ENCODE data around the gene NAT16. TPM values are rescaled to one million over a fixed set of nuclear protein-coding genes. Genes with fewer than 3 reads are reported as not detected.

The NAT16 gene
- polyA plus RNA-seq, 1 donor from 2014 or later = 4.5 TPM

DNA sequence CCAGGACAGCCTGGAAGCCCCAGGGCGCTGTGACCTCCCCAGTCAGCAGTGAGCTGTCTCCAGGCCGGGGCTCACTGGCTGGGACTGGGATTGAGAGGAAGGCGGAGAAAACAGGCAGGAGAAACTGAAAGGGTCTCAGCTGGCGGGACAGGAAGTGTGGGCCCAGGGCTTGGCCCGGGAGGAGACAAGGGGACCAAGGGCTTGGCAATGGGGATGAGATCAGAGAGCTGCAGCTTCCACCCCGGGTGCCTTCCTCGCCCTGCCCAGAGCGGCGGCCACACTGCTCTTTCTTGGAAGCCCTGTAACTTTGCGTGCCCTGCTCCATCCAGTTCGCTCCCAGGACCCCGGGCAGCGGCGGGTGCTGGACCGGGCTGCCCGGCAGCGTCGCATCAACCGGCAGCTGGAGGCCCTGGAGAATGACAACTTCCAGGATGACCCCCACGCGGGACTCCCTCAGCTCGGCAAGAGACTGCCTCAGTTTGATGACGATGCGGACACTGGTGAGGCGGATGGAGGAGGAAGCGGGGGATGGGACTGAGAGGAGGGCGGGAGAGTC is 42.3 kb upstream of the NAT16 start:
- no peak overlapping the region for H3K9ac ChIP-seq (ENCODE audit: low read length)
- no peak overlapping the region for H3K4me2 ChIP-seq (ENCODE audit: low read length)
- no peaks in the 10 kb centered on the region for H3F3A ChIP-seq (ENCODE audit: insufficient read depth, low read length, poor library complexity, severe bottlenecking)
- H3K27ac ChIP-seq (ENCODE audit: low read length) = no peak overlapping the region
- no peaks in the 10 kb centered on the region for H4K20me1 ChIP-seq (ENCODE audit: insufficient read depth)
- H3K9me3 ChIP-seq (ENCODE audit: low read length) = no peaks in the 10 kb centered on the region
- no peaks in the 10 kb centered on the region for H3K27me3 ChIP-seq (ENCODE audit: insufficient read depth, low read depth, low read length)
- TF ChIP-seq POLR2AphosphoS5 (IDR thresholded peaks at IDR 0.05) = no peak
- no peak for TF ChIP-seq MXI1 (conservative IDR thresholded peaks at IDR 0.05; ENCODE audit: poor library complexity, severe bottlenecking)
- no peak for TF ChIP-seq TAF1 (IDR thresholded peaks at IDR 0.05; ENCODE audit: low read depth)
- H2AFZ ChIP-seq (ENCODE audit: low read depth, low read length) = no peak overlapping the region
- no peaks in the 10 kb centered on the region for H3K9me2 ChIP-seq (ENCODE audit: insufficient read depth, low read length)
- peaks cover 16% of the 10 kb centered on the region for H3K79me2 ChIP-seq (replicated peaks; ENCODE audit: insufficient read depth, low read length)
- no peak overlapping the region for H3K4me3 ChIP-seq (ENCODE audit: low read length)
- no peaks in the 10 kb centered on the region for H3K36me3 ChIP-seq (ENCODE audit: insufficient read depth, low read length)

DNA sequence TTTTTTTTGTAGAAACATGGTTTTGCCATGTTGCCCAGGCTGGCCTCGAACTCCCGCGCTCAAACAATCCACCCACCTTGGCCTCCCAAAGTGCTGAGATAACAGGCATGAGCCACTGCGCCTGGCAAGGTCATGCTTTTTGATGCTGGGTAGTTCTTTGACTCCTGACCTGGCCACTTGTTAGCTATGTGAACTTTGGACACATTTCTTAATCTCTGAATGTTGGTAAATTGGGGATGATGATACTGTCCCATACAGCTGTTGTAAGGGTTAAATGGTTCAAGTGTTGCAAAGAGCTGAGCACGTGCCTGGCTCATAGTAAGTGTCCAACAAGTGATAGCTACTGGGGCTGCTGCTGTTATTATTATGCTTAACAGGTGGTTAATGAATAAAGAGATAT is 40.2 kb upstream of the NAT16 start:
- TF ChIP-seq, protein P1, sequence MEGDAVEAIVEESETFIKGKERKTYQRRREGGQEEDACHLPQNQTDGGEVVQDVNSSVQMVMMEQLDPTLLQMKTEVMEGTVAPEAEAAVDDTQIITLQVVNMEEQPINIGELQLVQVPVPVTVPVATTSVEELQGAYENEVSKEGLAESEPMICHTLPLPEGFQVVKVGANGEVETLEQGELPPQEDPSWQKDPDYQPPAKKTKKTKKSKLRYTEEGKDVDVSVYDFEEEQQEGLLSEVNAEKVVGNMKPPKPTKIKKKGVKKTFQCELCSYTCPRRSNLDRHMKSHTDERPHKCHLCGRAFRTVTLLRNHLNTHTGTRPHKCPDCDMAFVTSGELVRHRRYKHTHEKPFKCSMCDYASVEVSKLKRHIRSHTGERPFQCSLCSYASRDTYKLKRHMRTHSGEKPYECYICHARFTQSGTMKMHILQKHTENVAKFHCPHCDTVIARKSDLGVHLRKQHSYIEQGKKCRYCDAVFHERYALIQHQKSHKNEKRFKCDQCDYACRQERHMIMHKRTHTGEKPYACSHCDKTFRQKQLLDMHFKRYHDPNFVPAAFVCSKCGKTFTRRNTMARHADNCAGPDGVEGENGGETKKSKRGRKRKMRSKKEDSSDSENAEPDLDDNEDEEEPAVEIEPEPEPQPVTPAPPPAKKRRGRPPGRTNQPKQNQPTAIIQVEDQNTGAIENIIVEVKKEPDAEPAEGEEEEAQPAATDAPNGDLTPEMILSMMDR (IDR thresholded peaks at IDR 0.05; ENCODE audit: poor library complexity, severe bottlenecking) = no peak
- no peak for TF ChIP-seq POLR2AphosphoS5 (IDR thresholded peaks at IDR 0.05)
- TF ChIP-seq RAD21 (conservative IDR thresholded peaks at IDR 0.05) = no peak
- TF ChIP-seq SMC3 (conservative IDR thresholded peaks at IDR 0.05; ENCODE audit: poor library complexity) = no peak
- no peak for TF ChIP-seq EP300 (conservative IDR thresholded peaks at IDR 0.05; ENCODE audit: poor library complexity, severe bottlenecking)
- TF ChIP-seq TAF1 (IDR thresholded peaks at IDR 0.05; ENCODE audit: low read depth) = no peak
- TF ChIP-seq EZH2 (IDR thresholded peaks at IDR 0.05; ENCODE audit: borderline replicate concordance, insufficient read depth, low read length, poor library complexity, severe bottlenecking) = no peak
- TF ChIP-seq, protein P2, sequence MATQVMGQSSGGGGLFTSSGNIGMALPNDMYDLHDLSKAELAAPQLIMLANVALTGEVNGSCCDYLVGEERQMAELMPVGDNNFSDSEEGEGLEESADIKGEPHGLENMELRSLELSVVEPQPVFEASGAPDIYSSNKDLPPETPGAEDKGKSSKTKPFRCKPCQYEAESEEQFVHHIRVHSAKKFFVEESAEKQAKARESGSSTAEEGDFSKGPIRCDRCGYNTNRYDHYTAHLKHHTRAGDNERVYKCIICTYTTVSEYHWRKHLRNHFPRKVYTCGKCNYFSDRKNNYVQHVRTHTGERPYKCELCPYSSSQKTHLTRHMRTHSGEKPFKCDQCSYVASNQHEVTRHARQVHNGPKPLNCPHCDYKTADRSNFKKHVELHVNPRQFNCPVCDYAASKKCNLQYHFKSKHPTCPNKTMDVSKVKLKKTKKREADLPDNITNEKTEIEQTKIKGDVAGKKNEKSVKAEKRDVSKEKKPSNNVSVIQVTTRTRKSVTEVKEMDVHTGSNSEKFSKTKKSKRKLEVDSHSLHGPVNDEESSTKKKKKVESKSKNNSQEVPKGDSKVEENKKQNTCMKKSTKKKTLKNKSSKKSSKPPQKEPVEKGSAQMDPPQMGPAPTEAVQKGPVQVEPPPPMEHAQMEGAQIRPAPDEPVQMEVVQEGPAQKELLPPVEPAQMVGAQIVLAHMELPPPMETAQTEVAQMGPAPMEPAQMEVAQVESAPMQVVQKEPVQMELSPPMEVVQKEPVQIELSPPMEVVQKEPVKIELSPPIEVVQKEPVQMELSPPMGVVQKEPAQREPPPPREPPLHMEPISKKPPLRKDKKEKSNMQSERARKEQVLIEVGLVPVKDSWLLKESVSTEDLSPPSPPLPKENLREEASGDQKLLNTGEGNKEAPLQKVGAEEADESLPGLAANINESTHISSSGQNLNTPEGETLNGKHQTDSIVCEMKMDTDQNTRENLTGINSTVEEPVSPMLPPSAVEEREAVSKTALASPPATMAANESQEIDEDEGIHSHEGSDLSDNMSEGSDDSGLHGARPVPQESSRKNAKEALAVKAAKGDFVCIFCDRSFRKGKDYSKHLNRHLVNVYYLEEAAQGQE (IDR thresholded peaks at IDR 0.05; ENCODE audit: borderline replicate concordance) = no peak
- TF ChIP-seq MXI1 (conservative IDR thresholded peaks at IDR 0.05; ENCODE audit: poor library complexity, severe bottlenecking) = no peak
- H3K9ac ChIP-seq (ENCODE audit: low read length) = no peak overlapping the region
- H2AFZ ChIP-seq (ENCODE audit: low read depth, low read length) = no peak overlapping the region
- no peak overlapping the region for H3K4me3 ChIP-seq (ENCODE audit: low read length)
- H3K36me3 ChIP-seq (ENCODE audit: insufficient read depth, low read length) = no peaks in the 10 kb centered on the region
- no peak overlapping the region for H3K4me2 ChIP-seq (ENCODE audit: low read length)
- no peaks in the 10 kb centered on the region for H3K9me2 ChIP-seq (ENCODE audit: insufficient read depth, low read length)
- no peak overlapping the region for H3K27ac ChIP-seq (ENCODE audit: low read length)
- no peaks in the 10 kb centered on the region for H3K27me3 ChIP-seq (ENCODE audit: insufficient read depth, low read depth, low read length)
- H3F3A ChIP-seq (ENCODE audit: insufficient read depth, low read length, poor library complexity, severe bottlenecking) = no peaks in the 10 kb centered on the region
- no peaks in the 10 kb centered on the region for H3K9me3 ChIP-seq (ENCODE audit: low read length)
- H4K20me1 ChIP-seq (ENCODE audit: insufficient read depth) = no peaks in the 10 kb centered on the region
- peaks cover 22% of the 10 kb centered on the region for H3K79me2 ChIP-seq (replicated peaks; ENCODE audit: insufficient read depth, low read length)
